HEK293 (cell line): Measurements from ENCODE around the gene LNPK.

Source experiments
- CTCF ChIA-PET: fragments of 350-600 bp; formaldehyde crosslinking; extraction: SDS; loops from one replicate; lab custom pipeline; 2021; ENCODE audit warnings: antibody characterized with exemption; lab: Yijun Ruan, JAX
- POLR2A ChIA-PET: fragments of 300-600 bp; formaldehyde crosslinking; extraction: SDS; loops from one replicate; lab custom pipeline; 2020; ENCODE audit warnings: antibody characterized with exemption, inconsistent platforms; lab: Yijun Ruan, JAX
- H3K27ac ChIP-seq: fragments of 200-500 bp; sonication (Bioruptor generic); 2 replicates; pipeline ENCODE4 v1.5.1; 2014; ENCODE audit warnings: low read depth, low read length, control low read depth, inconsistent platforms; ENCODE audit errors: extremely low read depth
- H3K36me3 ChIP-seq, 2 experiments: fragments of 200-500 bp in 1 of 2; sonication (Bioruptor generic) in 1 of 2; 1 replicate in 1 of 2; 2 replicates in 1 of 2; pipeline ENCODE4 v1.5.1; 2014 to 2017; ENCODE audit warnings: inconsistent platforms in 2 of 2, low read length in 2 of 2; ENCODE audit not compliant: control insufficient read depth in 2 of 2, insufficient read depth in 1 of 2
- H3K4me1 ChIP-seq: fragments of 200-500 bp; sonication (Bioruptor generic); 2 replicates; pipeline ENCODE4 v1.5.1; 2014; ENCODE audit warnings: mild to moderate bottlenecking, low read length, inconsistent platforms; ENCODE audit not compliant: control insufficient read depth, insufficient read depth
- H3K4me3 ChIP-seq: 2 replicates; pipeline ENCODE4 v1.5.1; 2011; ENCODE audit warnings: low read depth, mild to moderate bottlenecking, control low read depth, low read length, moderate library complexity
- H3K9me3 ChIP-seq: fragments of 200-500 bp; sonication (Bioruptor generic); 2 replicates; pipeline ENCODE4 v1.5.1; 2014; ENCODE audit warnings: low read depth, low read length, inconsistent platforms; ENCODE audit not compliant: control insufficient read depth, insufficient read depth
- GFI1B ChIP-seq: fragments of 450-650 bp; formaldehyde crosslinking; IDR thresholded peaks from 2 replicates; pipeline ENCODE4 v1.5.1; 2016; ENCODE audit warnings: missing biosample characterization, missing genetic modification characterization
- HOXD13 ChIP-seq: sonication (generic); formaldehyde crosslinking; IDR thresholded peaks from 2 replicates; pipeline ENCODE4 v1.8.0; 2022; ENCODE audit warnings: missing genetic modification reagents, borderline replicate concordance
- MYNN ChIP-seq: fragments of 450-650 bp; formaldehyde crosslinking; IDR thresholded peaks from 2 replicates; pipeline ENCODE4 v1.5.1; 2016; ENCODE audit warnings: missing biosample characterization, missing genetic modification characterization, borderline replicate concordance
- REPIN1 ChIP-seq: fragments of 450-650 bp; formaldehyde crosslinking; IDR thresholded peaks from 2 replicates; pipeline ENCODE4 v1.5.1; 2017; ENCODE audit warnings: missing biosample characterization, missing genetic modification characterization, low read depth
- SETDB1 ChIP-seq: IDR thresholded peaks from one replicate; pipeline ENCODE4 v1.6.1; 2017; ENCODE audit warnings: mild to moderate bottlenecking, low read length, moderate library complexity, mixed read lengths; ENCODE audit not compliant: insufficient read length
- YY2 ChIP-seq: fragments of 450-650 bp; formaldehyde crosslinking; IDR thresholded peaks from 2 replicates; pipeline ENCODE4 v1.5.1; 2016; ENCODE audit warnings: missing biosample characterization, missing genetic modification characterization
- ZBTB21 ChIP-seq: fragments of 450-650 bp; formaldehyde crosslinking; IDR thresholded peaks from 2 replicates; pipeline ENCODE4 v1.5.1; 2017; ENCODE audit warnings: missing biosample characterization, missing genetic modification characterization
- ZNF132 ChIP-seq: fragments of 450-650 bp; formaldehyde crosslinking; IDR thresholded peaks from 2 replicates; pipeline ENCODE4 v1.5.1; 2017; ENCODE audit warnings: missing biosample characterization, missing genetic modification characterization, borderline replicate concordance
- ZNF138 ChIP-seq: fragments of 450-650 bp; formaldehyde crosslinking; IDR thresholded peaks from 2 replicates; pipeline ENCODE4 v1.5.1; 2016; ENCODE audit warnings: missing biosample characterization, missing genetic modification characterization, borderline replicate concordance
- ZNF169 ChIP-seq: fragments of 450-650 bp; formaldehyde crosslinking; IDR thresholded peaks from 2 replicates; pipeline ENCODE4 v1.5.1; 2016; ENCODE audit warnings: missing biosample characterization, missing genetic modification characterization
- ZNF19 ChIP-seq: fragments of 450-650 bp; formaldehyde crosslinking; IDR thresholded peaks from 2 replicates; pipeline ENCODE4; 2016; ENCODE audit warnings: missing biosample characterization, missing genetic modification characterization, low read depth
- ZNF221 ChIP-seq: fragments of 450-650 bp; formaldehyde crosslinking; IDR thresholded peaks from 2 replicates; pipeline ENCODE4 v1.5.1; 2017; ENCODE audit warnings: missing biosample characterization, missing genetic modification characterization, borderline replicate concordance
- ZNF24 ChIP-seq: fragments of 450-650 bp; formaldehyde crosslinking; IDR thresholded peaks from 2 replicates; pipeline ENCODE4 v1.5.1; 2016; ENCODE audit warnings: missing biosample characterization, missing genetic modification characterization
- ZNF302 ChIP-seq: fragments of 450-650 bp; formaldehyde crosslinking; IDR thresholded peaks from 2 replicates; pipeline ENCODE4 v1.5.1; 2016; ENCODE audit warnings: missing biosample characterization, missing genetic modification characterization, low read depth
- ZNF311 ChIP-seq: fragments of 450-650 bp; formaldehyde crosslinking; IDR thresholded peaks from 2 replicates; pipeline ENCODE4 v1.5.1; 2017; ENCODE audit warnings: missing biosample characterization, missing genetic modification characterization, borderline replicate concordance
- ZNF362 ChIP-seq: fragments of 450-650 bp; formaldehyde crosslinking; IDR thresholded peaks from 2 replicates; pipeline ENCODE4 v1.5.1; 2016; ENCODE audit warnings: missing biosample characterization, missing genetic modification characterization
- ZNF544 ChIP-seq: fragments of 450-650 bp; formaldehyde crosslinking; IDR thresholded peaks from 2 replicates; pipeline ENCODE4 v1.5.0; 2017; ENCODE audit warnings: missing biosample characterization, missing genetic modification characterization
- ZNF560 ChIP-seq: fragments of 450-650 bp; formaldehyde crosslinking; IDR thresholded peaks from 2 replicates; pipeline ENCODE4 v1.5.1; 2017; ENCODE audit warnings: missing biosample characterization, missing genetic modification characterization, borderline replicate concordance
- ZNF645 ChIP-seq: fragments of 450-650 bp; formaldehyde crosslinking; IDR thresholded peaks from 2 replicates; pipeline ENCODE4; 2016; ENCODE audit warnings: missing biosample characterization, missing genetic modification characterization
- ZNF658 ChIP-seq: fragments of 450-650 bp; formaldehyde crosslinking; IDR thresholded peaks from 2 replicates; pipeline ENCODE4; 2016; ENCODE audit warnings: missing biosample characterization, missing genetic modification characterization
- ZNF670 ChIP-seq: fragments of 450-650 bp; formaldehyde crosslinking; IDR thresholded peaks from 2 replicates; pipeline ENCODE4 v1.5.1; 2016; ENCODE audit warnings: missing biosample characterization, missing genetic modification characterization, low read depth
- ZNF701 ChIP-seq: fragments of 450-650 bp; formaldehyde crosslinking; IDR thresholded peaks from 2 replicates; pipeline ENCODE4 v1.5.1; 2016; ENCODE audit warnings: missing biosample characterization, missing genetic modification characterization
- ZNF704 ChIP-seq: fragments of 450-650 bp; formaldehyde crosslinking; IDR thresholded peaks from 2 replicates; pipeline ENCODE4 v1.5.1; 2016; ENCODE audit warnings: missing biosample characterization, missing genetic modification characterization
- ZNF791 ChIP-seq: fragments of 450-650 bp; formaldehyde crosslinking; IDR thresholded peaks from 2 replicates; pipeline ENCODE4 v1.5.1; 2016; ENCODE audit warnings: missing biosample characterization, missing genetic modification characterization
- ZSCAN30 ChIP-seq: fragments of 450-650 bp; IDR thresholded peaks from 2 replicates; pipeline ENCODE4 v1.5.1; 2018; ENCODE audit warnings: missing biosample characterization, mild to moderate bottlenecking, missing genetic modification characterization, moderate library complexity

The LNPK gene

GRCh38 chr2:176025932-176026331 lies 23.9 kb upstream of the LNPK start:
- no peak overlapping the region for H3K4me3 ChIP-seq
- ChIA-PET CTCF (interaction anchor here (0.7 kb wide), 1 partner anchor 1111 kb away, joined by 3 read pairs; no protein-coding TSS in a partner anchor), POLR2A (no interaction called here)
- TF ChIP-seq REPIN1 (tag by site-specific recombination) (no peak), ZNF138 (tag by site-specific recombination) (no peak), ZNF19 (no peak), ZNF169 (no peak), ZNF658 (tag by site-specific recombination) (no peak), ZNF560 (tag by site-specific recombination) (no peak), ZBTB21 (tag by site-specific recombination) (no peak), ZSCAN30 (tag by site-specific recombination) (no peak), MYNN (tag by site-specific recombination) (no peak)
- no peaks in the 10 kb centered on the region for H3K9me3 ChIP-seq
- H3K27ac ChIP-seq = no peak overlapping the region
- H3K36me3 ChIP-seq = no peaks in the 10 kb centered on the region
- no peaks in the 10 kb centered on the region for H3K4me1 ChIP-seq

- POLR2A ChIA-PET = no interaction called here
- Histone ChIP-seq H3K9me3 (no peaks in the 10 kb centered on the region), H3K4me3 (no peak overlapping the region), H3K36me3 (no peaks in the 10 kb centered on the region), H3K27ac (no peak overlapping the region), H3K4me1 (no peaks in the 10 kb centered on the region)
- no peak for TF ChIP-seq ZNF704 (tag by site-specific recombination)
- no peak for TF ChIP-seq HOXD13 (CRISPR knock-in tag)
- no peak for TF ChIP-seq ZNF645
- no peak for TF ChIP-seq ZNF24 (tag by site-specific recombination)
- TF ChIP-seq ZNF362 (tag by site-specific recombination) = no peak
- TF ChIP-seq ZNF791 (tag by site-specific recombination) = no peak
- TF ChIP-seq SETDB1 = no peak
- no peak for TF ChIP-seq ZNF221
- no peak for TF ChIP-seq ZNF701 (tag by site-specific recombination)
- TF ChIP-seq ZNF544 (tag by site-specific recombination) = no peak
- no peak for TF ChIP-seq ZNF311 (tag by site-specific recombination)
- TF ChIP-seq ZNF302 (tag by site-specific recombination) = no peak
- TF ChIP-seq GFI1B = no peak
- no peak for TF ChIP-seq ZNF670
- no peak for TF ChIP-seq YY2
- TF ChIP-seq ZNF132 (tag by site-specific recombination) = no peak
- CTCF ChIA-PET = interaction anchor here (0.6 to 1.2 kb wide), 2 partner anchors 663 to 718 kb away, joined by 4 to 8 read pairs; no protein-coding TSS in a partner anchor
Observed at GRCh38 chr2:176024083-176024482, 22.0 kb upstream of the LNPK start.
